Stimulated activated CD4-positive, alpha-beta T cell treated with anti-CD3 and anti-CD28 coated beads, Interleukin-2, amount 100 ng/mL, for 48 hours (primary cell): ENCODE results near the gene FILIP1.
"Not testable (repeated sequence)": the region's sequence is repeated elsewhere in the genome, so short reads cannot be mapped to it uniquely, and the experiment has no call there.

Experiments used
- DNase-seq, 2 donors: peaks; one replicate each; pipeline ENCODE4 v3.0.0-alpha.2; 2020

Gene FILIP1

GRCh38 chr6:75415804-75416203 is 77.8 kb downstream of the FILIP1 start:
- DNase-seq = no peak

GRCh38 chr6:75414445-75415021 is 79.1 kb downstream of the FILIP1 start:
- no peak for DNase-seq

- DNase-seq = no peak
Observed at GRCh38 chr6:75412969-75413662, 80.5 kb downstream of the FILIP1 start.

GRCh38 chr6:75410564-75410963 is 83.0 kb downstream of the FILIP1 start:
- not testable (repeated sequence) for DNase-seq

GRCh38 chr6:75409928-75410327 is 83.7 kb downstream of the FILIP1 start:
- DNase-seq = no peak

GRCh38 chr6:75409286-75409685 is 84.3 kb downstream of the FILIP1 start:
- DNase-seq = no peak

GRCh38 chr6:75403563-75404080 is 90.0 kb downstream of the FILIP1 start:
- no peak for DNase-seq

GRCh38 chr6:75402296-75402695 is 91.3 kb downstream of the FILIP1 start:
- DNase-seq = no peak

GRCh38 chr6:75397656-75398465 is 95.7 kb downstream of the FILIP1 start:
- DNase-seq = no peak

- no peak for DNase-seq
Observed at GRCh38 chr6:75397171-75397570, 96.4 kb downstream of the FILIP1 start.

- no peak for DNase-seq
Observed at GRCh38 chr6:75396005-75396800, 97.4 kb downstream of the FILIP1 start.

- DNase-seq = no peak
Observed at GRCh38 chr6:75393806-75394205, 99.8 kb downstream of the FILIP1 start.

- no peak for DNase-seq
Observed at GRCh38 chr6:75391276-75391675, 102.3 kb downstream of the FILIP1 start.

GRCh38 chr6:75386050-75386770 is 107.4 kb downstream of the FILIP1 start:
- DNase-seq = no peak

- DNase-seq = no peak
Observed at GRCh38 chr6:75384116-75384515, 109.5 kb downstream of the FILIP1 start.

- no peak for DNase-seq
Observed at GRCh38 chr6:75382634-75382900, 111.0 kb downstream of the FILIP1 start.

GRCh38 chr6:75381877-75382633 is 111.5 kb downstream of the FILIP1 start:
- no peak for DNase-seq

GRCh38 chr6:75379536-75379935 is 114.1 kb downstream of the FILIP1 start:
- no peak for DNase-seq

GRCh38 chr6:75378101-75378500 is 115.5 kb downstream of the FILIP1 start:
- DNase-seq = no peak

GRCh38 chr6:75377386-75377785 is 116.2 kb downstream of the FILIP1 start:
- no peak for DNase-seq

GRCh38 chr6:75376347-75377024 is 117.1 kb downstream of the FILIP1 start:
- no peak for DNase-seq
